Fibroblast of peridontal ligament (primary cell): ENCODE measurements around the gene IFI16.
"Not testable (repeated sequence)": the region's sequence is repeated elsewhere in the genome, so short reads cannot be mapped to it uniquely, and the experiment has no call there.

Experiments
- DNase-seq: peaks from one replicate; pipeline ENCODE4 v3.0.0-alpha.2; 2010; ENCODE audit errors: extremely low read depth

IFI16 gene

GRCh38 chr1:159009704-159010361, at the start of gene IFI16:
Gene IFI16 (plus strand): TSS chr1:159009907. CDS start chr1:159014681, 4,774 bp downstream.
- peak; percentile 99 for DNase-seq

- no peak for DNase-seq
Measured at GRCh38 chr1:158961178-158961577, 48.5 kb upstream of the IFI16 start.

GRCh38 chr1:158962983-158963382, 46.7 kb upstream of the IFI16 start:
- no peak for DNase-seq

- DNase-seq = no peak
Measured at GRCh38 chr1:158969166-158969565, 40.5 kb upstream of the IFI16 start.

GRCh38 chr1:158969855-158970254, 39.9 kb upstream of the IFI16 start:
- DNase-seq = no peak

GRCh38 chr1:158972841-158973240, 36.9 kb upstream of the IFI16 start:
- DNase-seq = no peak

- DNase-seq = no peak
Measured at GRCh38 chr1:158976219-158976618, 33.5 kb upstream of the IFI16 start.

- no peak for DNase-seq
Measured at GRCh38 chr1:158978730-158979129, 31.0 kb upstream of the IFI16 start.

- DNase-seq = no peak
Measured at GRCh38 chr1:158979229-158979628, 30.5 kb upstream of the IFI16 start.

- no peak for DNase-seq
Measured at GRCh38 chr1:158983235-158983634, 26.5 kb upstream of the IFI16 start.

- no peak for DNase-seq
Measured at GRCh38 chr1:158984386-158984785, 25.3 kb upstream of the IFI16 start.

GRCh38 chr1:158989424-158989823, 20.3 kb upstream of the IFI16 start:
- DNase-seq = no peak

GRCh38 chr1:158992787-158993312, 16.9 kb upstream of the IFI16 start:
- DNase-seq = no peak

- no peak for DNase-seq
Measured at GRCh38 chr1:158996998-158997397, 12.7 kb upstream of the IFI16 start.

- DNase-seq = no peak
Measured at GRCh38 chr1:158998037-158998780, 11.5 kb upstream of the IFI16 start.

- peak; percentile 81 for DNase-seq
Measured at GRCh38 chr1:158998781-158999161, 10.9 kb upstream of the IFI16 start.

GRCh38 chr1:158999316-159000069, 10.2 kb upstream of the IFI16 start:
- DNase-seq = peak; percentile 98

- no peak for DNase-seq
Measured at GRCh38 chr1:159000070-159000409, 9.7 kb upstream of the IFI16 start.

GRCh38 chr1:159000625-159001024, 9.1 kb upstream of the IFI16 start:
- peak; percentile 98 for DNase-seq

- peak; percentile 62 for DNase-seq
Measured at GRCh38 chr1:159005161-159005560, 4.5 kb upstream of the IFI16 start.

GRCh38 chr1:159005676-159006075, 4.0 kb upstream of the IFI16 start:
- DNase-seq = no peak

- not testable (repeated sequence) for DNase-seq
Measured at GRCh38 chr1:159006210-159006807, 3.4 kb upstream of the IFI16 start.
